Suppressor macrophage treated with lipopolysaccharide for 4 hours (primary cell): Measurements from ENCODE around the gene KLK8.

Experiments
- DNase-seq: peaks from one replicate; pipeline ENCODE4 v3.0.0-alpha.2; 2020

KLK8 gene

GRCh38 chr19:51001515-51001914 lies at the start of gene KLK8:
Gene KLK8 (minus strand): TSS chr19:51001604. CDS start chr19:51001167, 437 bp downstream.
- DNase-seq, result no peak

GRCh38 chr19:51047031-51047335 lies 45.6 kb upstream of the KLK8 start:
- DNase-seq, result no peak

GRCh38 chr19:51044327-51044726 lies 42.9 kb upstream of the KLK8 start:
- DNase-seq, result no peak

- DNase-seq, result no peak
Measured at GRCh38 chr19:51043497-51043896, 42.1 kb upstream of the KLK8 start.

- DNase-seq, result no peak
Measured at GRCh38 chr19:51040151-51040550, 38.7 kb upstream of the KLK8 start.

GRCh38 chr19:51036519-51036918 lies 35.1 kb upstream of the KLK8 start:
- peak; percentile 9 for DNase-seq

GRCh38 chr19:51034704-51035103 lies 33.3 kb upstream of the KLK8 start, which contains the start of gene KLK12:
Gene KLK12 (minus strand): TSS chr19:51035002. CDS start chr19:51034621, 381 bp downstream.
- DNase-seq, result no peak

GRCh38 chr19:51031880-51032225 lies 30.4 kb upstream of the KLK8 start:
- no peak for DNase-seq

- DNase-seq, result no peak
Measured at GRCh38 chr19:51031220-51031879, 29.9 kb upstream of the KLK8 start.

GRCh38 chr19:51030631-51031030 lies 29.2 kb upstream of the KLK8 start:
- no peak for DNase-seq

- DNase-seq, result no peak
Measured at GRCh38 chr19:51029718-51030117, 28.3 kb upstream of the KLK8 start.

- DNase-seq, result no peak
Measured at GRCh38 chr19:51027873-51028272, 26.5 kb upstream of the KLK8 start.

GRCh38 chr19:51027126-51027806 lies 25.9 kb upstream of the KLK8 start:
- no peak for DNase-seq

GRCh38 chr19:51026554-51026831 lies 25.1 kb upstream of the KLK8 start, which contains the start of gene KLK11:
Gene KLK11 (minus strand): TSS chr19:51026616. CDS start chr19:51025631, 985 bp downstream.
- DNase-seq, result no peak

GRCh38 chr19:51025809-51026553 lies 24.6 kb upstream of the KLK8 start:
- no peak for DNase-seq

GRCh38 chr19:51025401-51025800 lies 24.0 kb upstream of the KLK8 start:
- DNase-seq, result no peak

- no peak for DNase-seq
Measured at GRCh38 chr19:51024924-51025323, 23.5 kb upstream of the KLK8 start.

- no peak for DNase-seq
Measured at GRCh38 chr19:51023946-51024345, 22.5 kb upstream of the KLK8 start.

GRCh38 chr19:51022526-51022925 lies 21.1 kb upstream of the KLK8 start:
- DNase-seq, result no peak

GRCh38 chr19:51020988-51021651 lies 19.7 kb upstream of the KLK8 start:
- DNase-seq, result peak; percentile 51

GRCh38 chr19:51019544-51019925 lies 18.1 kb upstream of the KLK8 start, which contains the start of gene KLK10:
Gene KLK10 (minus strand): TSS chr19:51019709. CDS start chr19:51019130, 579 bp downstream.
- no peak for DNase-seq

GRCh38 chr19:51018745-51019543 lies 17.5 kb upstream of the KLK8 start:
- peak; percentile 22 for DNase-seq
